Glomerular endothelial cell (primary cell): ENCODE data around the gene SLC24A4. TPM values are rescaled to one million over a fixed set of nuclear protein-coding genes. Genes with fewer than 3 reads are reported as not detected.

Source experiments
- DNase-seq: peaks from one replicate; pipeline ENCODE4 v3.0.0-alpha.2; 2011; ENCODE audit warnings: low read depth, low spot score; ENCODE audit errors: extremely low read depth
- total RNA-seq: library from RNA; depleted of rRNA; stranded (reverse); fragments of >200 nt; gene quantifications from 2 replicates; pipeline ENCODE4 v1.2.3, GENCODE V29; 2015

The SLC24A4 gene
- total RNA-seq, 1 donor from 2014 or later: 0.18 TPM

DNA sequence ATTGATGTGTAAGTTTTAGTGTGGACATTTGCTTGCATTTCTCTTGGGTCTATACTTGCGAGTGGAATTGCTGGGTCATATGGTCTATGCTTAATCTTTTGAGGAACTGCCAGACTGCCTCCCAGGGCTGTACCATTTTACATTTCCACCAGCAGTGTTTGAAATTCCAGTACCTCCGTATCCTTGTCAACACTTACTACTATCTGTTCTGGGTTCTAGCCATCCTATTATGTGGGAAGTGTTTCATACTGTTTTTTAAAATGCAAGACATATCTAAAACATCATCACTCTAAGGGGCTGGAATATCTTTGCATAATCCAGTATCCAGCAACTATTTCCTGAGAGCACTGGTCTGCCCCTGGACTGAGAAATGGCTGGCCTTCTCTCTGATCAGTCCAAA is 110.4 kb downstream of the SLC24A4 start:
- DNase-seq: no peak

DNA sequence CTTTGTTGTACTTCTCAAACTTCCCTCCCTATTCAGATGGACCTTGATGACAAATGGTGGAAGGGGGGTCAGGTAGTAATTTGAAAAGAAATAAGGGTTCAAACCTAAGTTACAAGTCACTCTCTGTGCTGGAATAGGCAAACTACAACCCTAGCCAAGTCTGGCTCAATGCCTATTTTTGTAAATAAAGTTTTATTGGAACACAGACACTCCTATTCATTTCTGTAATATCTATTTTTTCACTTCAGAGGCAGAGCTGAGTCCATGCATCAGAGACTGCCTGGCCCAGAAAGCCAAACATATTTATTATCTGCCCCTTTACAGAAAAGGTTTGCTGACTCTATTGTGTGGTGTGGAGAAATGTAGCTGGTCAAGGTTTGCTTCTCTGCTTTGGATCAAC is 112.2 kb downstream of the SLC24A4 start:
- DNase-seq: no peak

DNA sequence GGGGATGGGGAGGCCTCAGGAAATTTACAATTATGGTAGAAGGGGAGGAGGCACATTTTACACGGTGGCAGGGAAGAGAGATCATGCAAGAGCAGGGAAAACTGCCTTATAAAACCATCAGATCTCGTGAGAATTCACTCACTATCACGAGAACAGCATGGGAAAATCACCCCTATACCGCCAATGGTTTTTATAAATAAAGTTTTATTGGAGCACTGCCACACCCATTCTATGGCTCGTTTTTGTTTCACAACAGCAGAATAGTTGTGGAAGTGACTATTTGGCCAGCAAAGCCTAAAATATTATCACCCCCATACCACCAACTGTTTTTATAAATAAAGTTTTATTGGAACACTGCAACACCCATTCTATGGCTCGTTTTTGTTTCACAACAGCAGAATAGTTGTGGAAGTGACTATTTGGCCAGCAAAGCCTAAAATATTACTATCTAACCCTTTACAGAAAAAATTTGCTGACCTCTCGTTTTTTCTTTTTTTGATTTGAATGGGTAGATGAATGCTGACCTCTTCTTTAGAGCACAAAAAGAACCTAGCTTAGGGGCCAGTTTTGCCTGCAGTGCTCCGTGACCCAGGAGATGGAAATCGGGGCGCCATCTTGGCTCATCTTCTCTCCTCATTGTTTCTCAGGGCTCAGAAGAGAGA is 113.3 kb downstream of the SLC24A4 start:
- DNase-seq: no peak

DNA sequence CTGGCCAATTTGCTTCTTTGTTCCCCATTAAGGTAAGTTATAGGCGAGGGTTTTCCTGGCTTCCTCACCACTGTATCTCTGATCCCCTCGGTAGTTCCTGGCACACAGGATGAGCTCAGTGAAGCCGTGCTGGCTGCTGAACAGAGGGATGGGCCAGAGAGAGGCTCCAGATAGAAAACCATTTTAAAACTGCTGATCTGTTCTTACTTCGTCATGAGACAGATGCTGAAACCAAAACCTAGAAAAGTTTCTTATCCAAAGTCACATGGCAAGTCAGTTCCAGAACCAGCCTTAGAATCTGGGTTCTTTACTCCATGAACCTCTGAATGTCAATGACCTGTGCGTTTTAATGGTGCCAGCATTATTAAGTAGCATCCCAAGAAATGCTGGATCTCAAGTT is 114.3 kb downstream of the SLC24A4 start:
- no peak for DNase-seq

DNA sequence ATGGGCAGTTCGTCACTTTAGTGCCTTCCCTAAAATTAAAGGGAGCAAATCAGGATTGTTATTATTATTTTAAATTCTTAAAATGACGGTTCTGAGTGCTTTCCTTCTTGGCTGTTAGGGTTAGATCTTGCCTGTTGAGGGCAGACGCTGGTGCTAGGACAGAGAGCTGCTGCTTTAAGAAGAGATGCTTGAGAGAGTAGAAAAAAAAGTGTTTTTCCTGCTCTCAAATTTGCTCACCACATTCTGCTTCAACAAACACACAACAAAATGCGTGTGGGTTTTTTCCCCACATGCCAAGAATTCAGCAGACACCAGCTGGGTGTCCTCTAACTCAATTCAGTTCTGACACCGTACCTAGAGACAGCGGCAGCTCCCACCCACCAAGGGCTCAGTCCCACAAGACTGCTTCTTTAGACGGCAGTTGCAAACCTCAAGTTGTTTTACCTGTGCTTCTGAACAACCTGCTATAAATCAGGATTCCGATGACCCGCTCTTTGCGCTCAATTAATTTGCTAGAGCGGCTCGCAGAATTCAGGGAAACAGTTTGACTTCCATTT is 114.8 kb downstream of the SLC24A4 start:
- DNase-seq: no peak

DNA sequence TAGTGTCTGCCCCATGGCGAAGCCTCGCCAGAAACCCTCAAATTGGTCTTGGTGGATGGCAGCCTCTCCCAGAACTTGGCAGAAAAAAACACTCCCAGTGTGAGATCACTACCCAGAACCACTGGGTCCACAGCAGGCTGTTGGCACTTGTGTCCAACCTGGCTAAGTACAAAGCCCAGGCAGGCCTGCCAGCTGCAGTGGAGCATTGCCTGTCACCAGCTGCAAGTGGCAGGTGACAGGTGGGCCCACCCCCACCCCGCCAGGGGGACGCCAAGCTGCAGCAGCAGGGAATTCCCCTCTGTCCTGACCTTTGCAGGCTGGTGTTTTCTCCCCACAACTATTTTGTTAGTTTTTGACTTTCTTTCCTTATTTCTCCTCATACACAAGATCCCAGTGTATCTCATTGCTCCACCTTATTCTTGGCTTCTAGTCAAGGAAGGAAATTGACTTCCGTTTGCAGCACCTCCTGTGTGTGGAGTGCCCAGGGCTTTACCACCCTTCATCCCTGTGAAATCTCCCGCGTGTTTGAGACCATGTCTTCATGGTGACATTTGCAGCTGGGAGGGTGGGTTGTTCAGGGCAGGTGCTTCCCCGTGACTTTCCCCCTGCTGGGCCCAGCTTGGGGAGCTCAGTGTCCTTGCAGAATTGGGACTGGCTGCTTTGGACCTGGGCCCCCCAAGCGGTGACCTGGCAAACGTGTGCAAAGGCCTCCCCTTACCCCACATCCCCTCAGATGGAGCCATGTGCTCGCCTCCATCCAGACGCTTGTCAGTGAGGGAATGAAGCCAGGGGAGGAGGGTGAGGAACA is 116.8 kb downstream of the SLC24A4 start:
- DNase-seq: no peak

DNA sequence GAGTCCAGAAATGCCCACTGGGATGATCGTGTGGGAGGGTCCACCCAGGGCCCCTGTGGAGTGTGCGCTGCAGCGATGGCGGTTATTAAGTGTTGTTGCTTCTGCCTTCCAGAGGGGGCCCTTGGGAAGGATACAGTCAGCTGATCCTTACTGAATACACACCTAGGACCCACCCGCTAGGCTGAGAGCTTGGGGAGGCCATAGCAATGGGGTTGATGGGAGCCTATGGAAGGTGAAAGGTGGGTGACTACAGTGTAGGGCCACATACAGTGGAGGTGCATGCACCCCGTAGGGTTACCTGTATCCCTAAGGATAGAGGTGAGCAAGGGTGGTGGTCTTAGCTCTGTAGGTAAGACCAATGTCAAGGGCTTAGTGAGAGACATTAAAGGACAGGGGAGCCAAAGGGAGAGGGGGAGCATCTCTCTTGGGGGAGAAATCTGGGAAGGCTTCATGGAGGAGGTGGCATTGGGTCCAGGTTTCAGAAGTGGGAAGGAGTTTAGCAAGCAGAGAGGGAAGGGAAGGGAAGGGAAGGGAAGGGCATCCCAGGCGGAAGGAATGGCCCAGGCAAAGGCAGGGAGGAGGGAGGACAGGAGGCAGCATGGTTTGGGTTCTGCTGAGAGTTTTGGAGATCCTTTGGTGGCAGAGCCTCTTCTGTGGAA is 117.5 kb downstream of the SLC24A4 start:
- DNase-seq: no peak

DNA sequence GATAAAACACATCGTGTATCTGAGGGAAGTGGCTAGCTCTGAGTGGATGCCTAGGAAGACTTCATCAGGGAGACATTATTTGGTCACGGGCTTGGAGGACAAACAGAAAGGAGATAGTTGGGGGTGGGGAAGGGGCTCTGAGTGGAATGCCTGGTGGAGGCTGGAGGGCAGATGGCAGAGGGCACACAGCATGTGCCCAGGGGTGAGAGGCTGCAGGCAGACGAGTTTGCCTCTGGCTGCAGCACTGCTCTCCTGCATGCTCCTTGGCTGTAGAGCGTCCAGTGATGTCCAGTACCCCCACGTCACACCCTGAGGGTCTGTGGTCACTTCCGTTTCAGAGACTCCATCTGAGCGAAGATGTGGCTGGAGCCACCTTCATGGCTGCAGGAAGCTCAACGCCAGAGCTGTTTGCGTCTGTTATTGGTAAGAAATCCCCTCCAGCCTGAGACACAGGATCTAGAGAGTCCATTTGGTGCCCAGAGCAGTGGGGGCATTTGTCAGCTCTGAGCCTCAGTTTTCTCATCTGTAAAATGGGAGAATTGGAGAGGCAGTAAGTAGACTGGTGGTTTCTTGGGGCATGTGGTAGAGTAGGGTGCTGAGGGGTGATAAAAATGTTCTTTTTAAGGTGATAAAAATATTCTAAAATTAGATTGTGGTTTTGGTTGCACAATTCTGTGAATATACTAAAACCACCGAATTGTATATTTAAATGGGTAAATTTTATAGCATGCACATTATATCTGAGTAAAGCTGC is 119.0 kb downstream of the SLC24A4 start:
- DNase-seq: no peak

DNA sequence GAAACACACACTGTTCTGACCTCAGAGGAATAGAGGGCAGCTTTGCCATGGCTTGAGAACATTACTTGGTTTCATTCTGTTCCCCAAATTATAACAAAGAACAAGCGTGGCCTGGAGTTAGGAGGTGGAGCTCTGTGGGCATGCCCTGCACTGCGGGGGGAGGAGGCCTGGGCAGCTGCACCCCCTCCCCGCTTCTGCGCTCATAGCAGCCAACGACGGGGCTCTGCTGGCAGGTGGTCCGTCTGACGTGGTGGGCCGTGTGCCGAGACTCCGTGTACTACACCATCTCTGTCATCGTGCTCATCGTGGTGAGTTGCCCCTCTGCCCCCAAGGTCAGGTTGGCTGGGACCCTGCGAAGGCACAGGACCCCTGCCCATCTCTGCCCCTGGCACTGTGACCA is 120.2 kb downstream of the SLC24A4 start:
- no peak for DNase-seq

DNA sequence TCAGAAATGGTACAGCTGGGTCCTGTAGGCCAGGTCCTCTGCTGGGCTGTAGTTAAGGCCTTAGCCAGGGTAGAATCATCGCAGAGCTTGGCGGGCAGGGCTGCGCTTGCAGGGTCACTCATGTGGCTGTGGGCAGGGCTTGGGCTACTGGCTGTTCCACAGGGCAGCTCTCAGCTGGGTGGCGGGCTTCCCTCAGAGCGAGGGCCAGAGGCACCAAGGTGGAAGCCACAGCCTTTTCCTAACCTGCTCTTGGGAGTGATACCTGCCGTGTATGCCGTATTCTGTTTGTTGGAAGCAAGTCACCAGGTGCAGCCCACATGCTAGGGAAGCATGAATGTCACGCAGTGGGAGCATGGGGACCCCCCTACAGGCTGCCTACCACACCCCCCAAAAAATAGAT is 120.8 kb downstream of the SLC24A4 start:
- DNase-seq: no peak

DNA sequence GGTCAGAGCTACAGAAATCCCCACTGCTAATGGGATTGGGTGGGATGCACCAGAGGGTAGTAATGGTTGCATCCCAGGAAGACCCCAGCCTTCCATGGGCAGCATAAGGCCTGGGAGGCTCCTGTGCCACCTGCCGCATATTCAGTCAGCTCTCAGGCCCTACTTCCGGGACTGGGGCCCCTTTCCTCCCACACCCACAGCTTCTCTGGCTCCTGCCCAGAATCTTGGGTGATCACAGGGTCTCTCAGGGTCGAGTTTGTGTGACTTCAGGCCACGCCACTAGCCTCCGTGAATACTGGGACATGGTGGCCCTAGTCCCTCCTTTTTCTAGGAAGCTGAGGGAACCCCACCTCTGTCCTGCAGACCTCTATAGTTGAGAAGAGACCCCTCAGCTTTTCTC is 123.8 kb downstream of the SLC24A4 start:
- DNase-seq: no peak

DNA sequence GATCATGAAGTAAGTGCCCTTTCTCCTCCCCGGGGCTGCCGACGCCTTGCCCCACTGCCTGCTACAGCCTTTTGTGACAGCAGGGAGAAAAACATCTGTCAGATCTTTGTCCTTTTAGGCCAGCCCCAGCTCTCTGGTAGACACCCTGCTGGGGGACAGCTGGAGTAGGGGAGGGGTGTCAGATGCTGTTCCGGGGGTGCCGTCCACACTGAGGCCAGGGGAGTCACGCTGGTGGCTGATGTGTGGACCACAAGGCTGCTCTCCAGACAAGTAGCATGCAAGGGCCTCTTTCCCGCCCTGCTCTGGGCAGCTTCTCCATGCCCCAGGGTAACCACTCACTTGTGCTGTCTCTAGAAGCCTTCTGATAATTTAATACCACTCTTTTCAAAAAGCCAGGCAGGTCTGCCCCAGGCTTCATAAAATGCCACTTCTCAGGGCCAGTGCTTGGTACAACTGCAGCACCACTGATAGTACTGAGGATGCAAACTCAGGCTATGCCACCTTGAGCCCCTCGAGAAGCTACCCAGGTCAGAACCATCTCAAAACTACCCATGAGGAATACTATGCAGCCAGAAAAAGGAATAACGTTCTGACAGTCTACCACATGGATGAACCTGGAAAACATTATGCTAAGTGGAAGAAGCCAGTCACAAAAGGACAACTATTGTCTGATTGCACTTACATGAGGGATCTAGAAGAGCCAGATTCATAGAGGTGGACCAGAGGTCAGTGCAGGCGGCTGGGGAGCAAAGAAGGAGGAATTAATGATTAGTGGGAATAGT is 124.6 kb downstream of the SLC24A4 start:
- DNase-seq: no peak

DNA sequence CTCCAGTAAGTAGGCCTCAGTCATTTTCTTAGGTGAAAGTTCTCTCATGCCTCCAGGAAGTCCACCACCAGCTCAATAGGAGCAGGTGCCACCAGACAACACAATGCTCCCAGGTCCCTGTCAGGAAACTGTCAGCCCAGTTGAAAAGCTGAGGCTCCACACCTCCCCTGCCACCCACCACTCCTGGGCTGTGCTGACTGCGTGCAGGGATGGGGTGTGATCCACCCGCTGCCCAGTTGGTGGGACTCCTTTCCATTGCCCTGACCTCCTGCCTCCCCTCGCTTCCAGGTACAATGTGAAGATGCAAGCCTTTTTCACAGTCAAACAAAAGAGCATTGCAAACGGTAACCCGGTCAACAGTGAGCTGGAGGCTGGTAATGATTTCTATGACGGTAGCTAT is 125.8 kb downstream of the SLC24A4 start:
- DNase-seq: no peak

DNA sequence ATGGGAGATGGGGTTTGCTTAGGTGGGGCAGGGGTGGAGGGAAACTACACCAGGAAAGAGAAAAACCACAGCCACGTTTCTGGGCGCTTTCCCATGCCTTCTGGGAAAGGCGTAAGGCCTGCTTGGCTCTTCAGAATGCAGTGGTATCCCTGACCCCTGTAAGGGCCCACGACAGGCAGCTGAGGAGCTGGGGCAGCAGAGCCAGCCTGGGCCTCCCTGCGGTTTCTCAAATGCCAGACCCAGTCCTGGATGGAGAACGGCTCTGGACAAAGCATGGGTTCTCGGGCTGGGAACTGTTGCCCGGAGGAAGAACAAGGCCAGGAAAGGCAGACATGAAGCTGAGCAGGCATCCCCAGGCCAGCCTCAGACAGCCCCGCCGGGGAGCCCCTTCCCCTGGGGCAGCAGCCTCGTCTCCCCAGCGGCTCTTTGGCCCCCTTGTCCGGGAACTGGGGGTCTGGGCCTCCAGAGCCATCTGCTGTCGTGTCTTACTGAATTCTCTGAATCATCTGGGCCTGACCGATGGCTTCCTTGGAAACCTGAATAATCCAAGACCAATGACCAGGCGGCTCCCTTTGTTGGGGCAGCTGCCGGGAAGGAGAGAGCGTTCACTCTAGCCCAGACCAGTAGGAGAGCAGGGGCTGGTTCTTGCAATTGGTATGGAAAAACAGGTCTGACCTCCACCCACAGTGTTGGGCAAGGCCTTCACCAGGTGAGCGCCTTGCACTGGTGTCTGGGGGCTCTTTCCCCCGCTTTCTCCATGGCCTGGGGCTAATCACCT is 126.6 kb downstream of the SLC24A4 start:
- DNase-seq: no peak

DNA sequence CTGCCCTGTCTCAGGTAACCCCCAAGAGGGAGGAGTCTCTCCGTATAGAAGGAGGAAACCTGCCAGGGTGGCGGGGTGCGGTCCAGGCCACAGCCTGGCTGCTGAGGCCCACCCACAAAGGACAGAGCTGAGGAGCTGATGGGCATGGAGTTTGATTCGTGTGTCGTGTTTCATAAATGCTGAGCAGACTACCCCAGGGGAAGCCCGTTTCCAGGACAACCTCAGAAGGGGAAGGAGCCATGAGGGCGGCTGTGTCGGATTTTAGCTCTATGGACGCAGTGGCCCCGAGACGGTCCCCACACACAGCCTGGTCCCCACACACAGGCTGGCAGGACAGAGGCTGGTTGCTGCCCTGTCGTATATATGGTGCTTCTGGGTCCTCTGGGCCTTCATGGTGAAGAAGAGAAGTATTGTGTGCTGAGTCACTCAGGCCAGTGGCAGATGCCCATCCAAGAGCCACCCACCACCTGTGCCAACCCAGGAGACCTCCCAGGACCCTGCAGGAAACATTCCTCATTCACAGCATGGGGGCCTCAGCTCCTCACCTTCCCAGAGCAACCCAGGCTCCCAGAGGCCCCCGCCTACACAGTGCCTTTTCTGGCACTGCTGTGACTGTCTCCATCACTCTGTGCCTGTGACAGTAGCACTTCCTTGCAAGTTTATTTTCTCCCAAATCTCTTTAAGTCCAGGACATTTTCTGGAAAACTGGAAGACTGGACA is 127.5 kb downstream of the SLC24A4 start:
- DNase-seq: no peak

DNA sequence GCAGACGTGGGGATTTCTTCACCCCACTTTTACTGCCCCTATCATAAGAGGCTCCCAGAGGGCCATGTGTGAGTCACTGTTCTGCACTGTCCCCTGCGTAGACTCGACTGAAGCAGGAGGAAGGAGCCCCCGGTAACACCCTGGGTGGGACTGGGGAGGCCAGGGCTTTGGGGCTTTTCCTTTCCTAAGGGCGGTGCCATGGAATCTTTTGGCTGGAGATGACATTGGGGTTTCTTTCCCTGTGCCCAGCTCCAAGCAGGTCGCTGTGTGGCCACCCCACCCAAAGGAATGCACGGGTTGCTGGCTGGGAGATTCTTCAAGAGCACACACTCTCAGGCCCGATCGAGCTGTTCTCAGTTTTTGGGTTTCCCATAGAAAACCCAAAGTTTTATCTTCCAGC is 128.3 kb downstream of the SLC24A4 start:
- no peak for DNase-seq

DNA sequence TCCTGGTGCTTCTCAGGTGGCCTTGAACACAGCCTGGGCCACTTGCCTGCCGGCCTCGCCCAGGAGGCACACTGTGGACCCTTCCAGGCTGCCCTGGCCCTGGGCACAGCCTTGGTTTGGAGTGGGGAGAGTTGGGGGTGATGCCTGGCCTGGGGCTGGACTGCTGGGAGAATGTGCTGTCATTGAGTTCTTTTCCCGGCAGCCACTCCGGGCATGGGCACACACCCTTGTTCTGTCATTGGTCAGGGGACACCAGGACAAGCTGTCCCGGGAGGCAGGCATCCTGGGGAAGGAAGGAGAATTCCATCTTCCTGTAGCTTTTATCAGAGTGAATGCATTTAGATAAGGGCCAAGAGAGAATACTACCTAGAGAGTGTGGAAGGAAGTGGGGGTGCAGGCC is 128.8 kb downstream of the SLC24A4 start:
- DNase-seq: no peak

DNA sequence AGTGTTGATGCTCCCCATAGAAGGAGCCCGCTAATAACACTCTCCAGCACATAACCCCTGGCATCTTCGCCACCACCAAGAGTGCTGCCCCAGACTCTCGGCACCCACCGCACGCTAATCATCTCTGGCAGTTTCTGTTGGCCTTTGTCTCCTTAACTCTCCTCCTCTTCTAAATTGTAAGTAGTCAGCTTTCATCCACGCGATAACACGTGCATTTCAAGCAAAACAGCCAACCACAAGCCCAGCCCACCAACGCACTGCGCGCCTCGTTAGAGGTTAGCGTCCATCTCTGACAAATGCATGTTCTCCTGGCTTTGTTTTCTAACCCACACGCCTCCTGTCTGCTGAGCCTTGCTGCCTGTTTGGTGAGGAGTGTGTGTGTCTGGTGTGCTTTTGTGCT is 129.5 kb downstream of the SLC24A4 start:
- DNase-seq: no peak

DNA sequence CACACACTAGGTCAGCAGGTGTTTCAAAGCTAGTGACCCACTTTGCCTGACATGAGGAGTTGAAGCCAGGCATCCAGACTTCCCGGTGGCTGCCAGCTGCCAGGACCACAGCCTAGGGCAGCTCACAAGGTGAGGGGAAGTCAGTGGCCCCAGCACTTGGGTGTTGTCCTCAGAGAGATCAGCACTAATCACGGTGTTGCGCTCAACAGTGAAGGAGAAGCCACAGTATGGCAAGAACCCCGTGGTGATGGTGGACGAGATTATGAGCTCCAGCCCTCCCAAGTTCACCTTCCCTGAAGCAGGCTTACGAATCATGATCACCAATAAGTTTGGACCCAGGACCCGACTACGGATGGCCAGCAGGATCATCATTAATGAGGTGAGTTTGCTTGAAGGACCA is 130.7 kb downstream of the SLC24A4 start:
- DNase-seq: no peak
